ENCODE data around the gene SLC25A10.
A peak's percentile ranks its signal among the peaks of the same experiment; 100 is the strongest.

Gene SLC25A10

DNA sequence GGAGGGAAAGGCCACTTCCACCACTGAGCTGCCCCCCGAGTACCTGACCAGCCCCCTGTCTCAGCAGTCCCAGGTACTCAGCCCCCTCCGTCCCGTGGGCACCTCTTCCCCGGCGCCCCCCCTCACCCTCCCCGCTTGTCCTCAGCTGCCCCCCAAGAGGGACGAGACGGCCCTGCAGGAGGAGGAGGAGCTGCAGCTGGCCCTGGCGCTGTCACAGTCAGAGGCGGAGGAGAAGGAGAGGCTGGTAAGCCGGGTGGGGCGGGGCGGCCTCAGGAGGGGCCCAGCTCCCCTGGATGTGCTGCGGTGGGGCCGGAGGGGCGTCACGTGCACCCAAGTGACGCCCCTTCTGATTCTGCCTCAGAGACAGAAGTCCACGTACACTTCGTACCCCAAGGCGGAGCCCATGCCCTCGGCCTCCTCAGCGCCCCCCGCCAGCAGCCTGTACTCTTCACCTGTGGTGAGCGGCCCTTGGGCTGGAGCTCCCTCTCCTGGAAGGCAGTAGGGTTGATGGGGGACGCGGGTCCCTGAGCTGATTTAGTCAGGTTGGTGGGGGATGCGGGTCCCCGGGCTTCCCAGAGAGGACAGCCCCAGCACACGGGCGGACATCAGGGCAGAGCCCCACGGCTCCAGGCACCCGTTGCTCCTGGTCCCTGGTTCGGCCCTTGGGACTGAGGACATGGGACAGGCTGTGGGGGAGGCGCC is 18.4 kb upstream of the SLC25A10 start:
- no peak overlapping the region for H3K9ac ChIP-seq (ENCODE audit: low read depth, low read length)
- no peaks in the 10 kb centered on the region for H3K4me1 ChIP-seq (ENCODE audit: insufficient read depth, low read length)
- H3K9me3 ChIP-seq (ENCODE audit: control insufficient read depth, insufficient read depth, low read length): no peaks in the 10 kb centered on the region
- H3K36me3 ChIP-seq (ENCODE audit: insufficient read depth, low read length): peaks cover 18% of the 10 kb centered on the region

DNA sequence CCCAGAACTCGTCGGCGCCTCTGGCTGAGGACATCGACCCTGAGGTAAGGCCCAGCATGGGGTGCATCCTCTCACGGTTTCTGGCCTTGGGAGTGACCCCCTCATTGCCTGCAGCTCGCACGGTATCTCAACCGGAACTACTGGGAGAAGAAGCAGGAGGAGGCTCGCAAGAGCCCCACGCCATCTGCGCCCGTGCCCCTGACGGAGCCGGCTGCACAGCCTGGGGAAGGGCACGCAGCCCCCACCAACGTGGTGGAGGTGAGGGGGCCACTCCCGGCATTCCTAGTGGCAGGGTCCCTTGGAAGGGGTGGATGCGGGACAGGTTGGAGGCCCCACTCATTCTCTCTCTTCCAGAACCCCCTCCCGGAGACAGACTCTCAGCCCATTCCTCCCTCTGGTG is 17.3 kb upstream of the SLC25A10 start:
- no peak overlapping the region for H3K9ac ChIP-seq (ENCODE audit: low read depth, low read length)
- H3K36me3 ChIP-seq (ENCODE audit: insufficient read depth, low read length): peaks cover 18% of the 10 kb centered on the region
- no peaks in the 10 kb centered on the region for H3K4me1 ChIP-seq (ENCODE audit: insufficient read depth, low read length)
- H3K9me3 ChIP-seq (ENCODE audit: control insufficient read depth, insufficient read depth, low read length): no peaks in the 10 kb centered on the region

- H3K9me3 ChIP-seq (ENCODE audit: control insufficient read depth, insufficient read depth, low read length): no peaks in the 10 kb centered on the region
- no peaks in the 10 kb centered on the region for H3K4me1 ChIP-seq (ENCODE audit: insufficient read depth, low read length)
- H3K36me3 ChIP-seq (ENCODE audit: insufficient read depth, low read length): peaks cover 18% of the 10 kb centered on the region
- H3K9ac ChIP-seq (ENCODE audit: low read depth, low read length): no peak overlapping the region
These were observed 16.9 kb upstream of the SLC25A10 start for GRCh38 chr17:81695211-81695610.

- Histone ChIP-seq H3K9me3 (ENCODE audit: control insufficient read depth, insufficient read depth, low read length) (no peaks in the 10 kb centered on the region), H3K4me1 (ENCODE audit: insufficient read depth, low read length) (no peaks in the 10 kb centered on the region), H3K36me3 (ENCODE audit: insufficient read depth, low read length) (peaks cover 18% of the 10 kb centered on the region), H3K9ac (ENCODE audit: low read depth, low read length) (no peak overlapping the region)
These were observed 16.3 kb upstream of the SLC25A10 start for GRCh38 chr17:81695801-81696200.

GRCh38 chr17:81696218-81696941 is 15.7 kb upstream of the SLC25A10 start:
- H3K9ac ChIP-seq (ENCODE audit: low read depth, low read length): no peak overlapping the region
- peaks cover 20% of the 10 kb centered on the region for H3K36me3 ChIP-seq (ENCODE audit: insufficient read depth, low read length)
- H3K4me1 ChIP-seq (ENCODE audit: insufficient read depth, low read length): no peaks in the 10 kb centered on the region
- no peaks in the 10 kb centered on the region for H3K9me3 ChIP-seq (ENCODE audit: control insufficient read depth, insufficient read depth, low read length)

DNA sequence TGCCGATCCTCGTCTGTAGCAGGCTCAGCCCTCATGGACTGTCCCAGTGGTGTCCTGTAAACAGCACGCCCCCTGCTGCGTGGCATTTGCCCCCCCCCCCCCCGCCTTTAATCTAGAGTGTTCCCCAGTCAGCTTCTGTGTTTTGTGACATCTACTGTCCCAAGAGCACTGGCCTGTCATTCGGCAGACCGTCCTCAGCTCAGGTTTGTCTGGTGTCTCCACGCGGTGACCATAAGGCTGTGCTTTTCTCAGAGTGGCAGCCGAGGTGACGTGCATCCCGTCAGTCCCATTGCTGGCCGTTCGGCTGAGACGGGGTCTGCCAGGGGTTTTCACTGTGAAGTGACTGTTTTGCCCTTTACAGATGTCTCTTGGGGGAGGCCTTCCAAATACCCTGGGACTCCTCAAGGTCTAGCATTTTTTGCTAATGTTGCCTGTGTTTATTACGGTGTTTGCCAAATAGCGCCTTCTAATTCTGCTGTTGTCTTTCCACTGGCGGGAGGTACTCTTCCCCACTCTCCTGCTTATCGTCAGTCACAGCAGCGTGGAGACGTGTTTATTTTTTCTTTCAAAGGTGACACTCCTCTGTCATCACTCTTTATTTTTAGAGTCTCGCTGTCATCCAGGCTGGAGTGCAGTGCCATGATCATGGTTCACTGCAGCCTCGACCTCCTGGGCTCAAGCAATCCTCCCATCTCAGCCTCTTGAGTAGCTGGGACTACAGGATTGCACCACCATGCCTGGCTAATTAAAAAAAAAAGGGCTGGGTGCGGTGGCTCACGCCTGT is 14.6 kb upstream of the SLC25A10 start:
- peaks cover 22% of the 10 kb centered on the region for H3K36me3 ChIP-seq (ENCODE audit: insufficient read depth, low read length)
- H3K4me1 ChIP-seq (ENCODE audit: insufficient read depth, low read length): no peaks in the 10 kb centered on the region
- H3K9me3 ChIP-seq (ENCODE audit: control insufficient read depth, insufficient read depth, low read length): no peaks in the 10 kb centered on the region
- H3K9ac ChIP-seq (ENCODE audit: low read depth, low read length): no peak overlapping the region

DNA sequence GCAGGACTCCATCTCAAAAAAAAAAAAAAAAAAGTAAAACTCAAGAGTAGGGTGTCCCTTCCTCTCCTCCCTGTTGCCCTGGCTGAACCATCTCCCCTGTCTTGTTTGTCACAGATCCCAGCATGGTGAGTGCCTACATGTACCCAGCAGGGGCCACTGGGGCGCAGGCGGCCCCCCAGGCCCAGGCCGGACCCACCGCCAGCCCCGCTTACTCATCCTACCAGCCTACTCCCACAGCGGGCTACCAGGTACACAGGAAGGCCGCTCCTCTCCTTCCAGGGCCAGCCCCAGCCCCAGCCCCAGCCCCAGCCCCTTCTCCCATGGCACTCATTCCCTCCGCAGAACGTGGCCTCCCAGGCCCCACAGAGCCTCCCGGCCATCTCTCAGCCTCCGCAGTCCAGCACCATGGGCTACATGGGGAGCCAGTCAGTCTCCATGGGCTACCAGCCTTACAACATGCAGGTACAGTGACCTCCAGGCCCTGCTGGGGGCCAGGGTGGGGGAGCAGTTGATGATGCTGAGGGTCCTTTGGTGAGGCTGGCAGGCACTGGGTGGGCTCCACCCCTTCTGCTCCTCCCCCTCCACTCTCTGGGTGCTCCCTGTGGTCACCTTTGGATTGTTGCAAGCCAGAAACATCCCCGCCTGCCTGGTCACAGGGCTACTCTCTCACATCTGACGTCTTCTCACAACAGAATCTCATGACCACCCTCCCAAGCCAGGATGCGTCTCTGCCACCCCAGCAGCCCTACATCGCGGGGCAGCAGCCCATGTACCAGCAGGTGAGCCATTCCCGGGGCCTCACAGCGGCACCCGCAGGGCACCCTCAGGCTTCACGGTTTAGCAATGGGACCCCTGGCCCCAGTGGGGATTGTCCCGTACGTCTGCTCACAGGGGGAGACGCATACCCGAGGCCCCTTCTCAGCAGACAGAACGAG is 11.5 kb upstream of the SLC25A10 start:
- Histone ChIP-seq H3K9me3 (ENCODE audit: control insufficient read depth, insufficient read depth, low read length) (no peaks in the 10 kb centered on the region), H3K4me1 (ENCODE audit: insufficient read depth, low read length) (peaks cover 7% of the 10 kb centered on the region; the same call in 1 of the 2 replicates), H3K36me3 (ENCODE audit: insufficient read depth, low read length) (peaks cover 28% of the 10 kb centered on the region), H3K9ac (ENCODE audit: low read depth, low read length) (no peak overlapping the region)

GRCh38 chr17:81701288-81702071 is 10.6 kb upstream of the SLC25A10 start:
- Histone ChIP-seq H3K36me3 (ENCODE audit: insufficient read depth, low read length) (peaks cover 28% of the 10 kb centered on the region), H3K9me3 (ENCODE audit: control insufficient read depth, insufficient read depth, low read length) (no peaks in the 10 kb centered on the region), H3K4me1 (ENCODE audit: insufficient read depth, low read length) (peaks cover 7% of the 10 kb centered on the region; the same call in 1 of the 2 replicates), H3K9ac (ENCODE audit: low read depth, low read length) (peak overlapping the region; percentile 90; the same call in 1 of the 2 replicates)

DNA sequence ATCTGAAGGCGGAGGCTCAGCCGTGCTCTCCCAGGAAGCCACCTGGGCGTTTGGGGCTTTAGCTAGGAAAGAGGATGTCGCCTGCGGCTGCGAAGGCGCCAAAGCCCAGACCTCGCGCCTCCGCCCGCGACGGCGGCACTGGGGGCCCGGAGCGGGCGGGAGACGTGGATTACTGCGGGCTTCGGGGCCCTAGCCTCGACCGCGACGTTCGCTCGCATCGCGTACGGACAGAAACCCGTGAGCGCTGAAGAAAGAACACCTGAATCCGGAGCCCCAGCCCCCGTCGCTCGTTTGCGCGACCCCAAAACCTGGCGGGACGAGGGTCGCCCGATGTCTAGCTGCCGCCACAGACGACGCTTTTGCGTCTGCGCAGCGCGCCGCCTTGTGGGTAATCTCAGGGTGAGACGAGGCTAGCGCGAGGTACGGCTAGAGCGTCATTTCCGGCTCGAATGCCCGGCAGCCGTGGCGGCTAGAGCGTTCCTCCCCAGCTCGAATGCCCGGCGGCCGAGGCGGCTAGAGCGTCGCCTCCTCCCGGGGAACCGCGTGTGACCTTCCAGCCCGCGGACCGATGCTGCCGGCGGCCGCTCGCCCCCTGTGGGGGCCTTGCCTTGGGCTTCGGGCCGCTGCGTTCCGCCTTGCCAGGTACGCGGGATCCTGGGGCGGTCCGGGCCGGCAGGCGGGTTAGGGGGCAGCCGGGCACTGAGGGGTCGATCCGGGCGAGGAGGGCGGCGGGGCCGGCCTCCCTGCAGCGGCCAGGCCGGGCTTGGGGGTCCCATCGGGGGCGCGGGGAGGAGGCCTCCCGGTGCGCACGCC is 8.9 kb upstream of the SLC25A10 start, which contains the start of gene MRPL12:
Gene MRPL12, plus strand, starts transcription at position 434 of the 813 bp plus-strand sequence. Its CDS starts 135 bp downstream, at position 569.
- no peaks in the 10 kb centered on the region for H3K9me3 ChIP-seq (ENCODE audit: control insufficient read depth, insufficient read depth, low read length)
- H3K36me3 ChIP-seq (ENCODE audit: insufficient read depth, low read length): peaks cover 26% of the 10 kb centered on the region
- H3K9ac ChIP-seq (ENCODE audit: low read depth, low read length): peak within 1 kb of the TSS; percentile 90
- peaks cover 7% of the 10 kb centered on the region; the same call in 1 of the 2 replicates for H3K4me1 ChIP-seq (ENCODE audit: insufficient read depth, low read length)

DNA sequence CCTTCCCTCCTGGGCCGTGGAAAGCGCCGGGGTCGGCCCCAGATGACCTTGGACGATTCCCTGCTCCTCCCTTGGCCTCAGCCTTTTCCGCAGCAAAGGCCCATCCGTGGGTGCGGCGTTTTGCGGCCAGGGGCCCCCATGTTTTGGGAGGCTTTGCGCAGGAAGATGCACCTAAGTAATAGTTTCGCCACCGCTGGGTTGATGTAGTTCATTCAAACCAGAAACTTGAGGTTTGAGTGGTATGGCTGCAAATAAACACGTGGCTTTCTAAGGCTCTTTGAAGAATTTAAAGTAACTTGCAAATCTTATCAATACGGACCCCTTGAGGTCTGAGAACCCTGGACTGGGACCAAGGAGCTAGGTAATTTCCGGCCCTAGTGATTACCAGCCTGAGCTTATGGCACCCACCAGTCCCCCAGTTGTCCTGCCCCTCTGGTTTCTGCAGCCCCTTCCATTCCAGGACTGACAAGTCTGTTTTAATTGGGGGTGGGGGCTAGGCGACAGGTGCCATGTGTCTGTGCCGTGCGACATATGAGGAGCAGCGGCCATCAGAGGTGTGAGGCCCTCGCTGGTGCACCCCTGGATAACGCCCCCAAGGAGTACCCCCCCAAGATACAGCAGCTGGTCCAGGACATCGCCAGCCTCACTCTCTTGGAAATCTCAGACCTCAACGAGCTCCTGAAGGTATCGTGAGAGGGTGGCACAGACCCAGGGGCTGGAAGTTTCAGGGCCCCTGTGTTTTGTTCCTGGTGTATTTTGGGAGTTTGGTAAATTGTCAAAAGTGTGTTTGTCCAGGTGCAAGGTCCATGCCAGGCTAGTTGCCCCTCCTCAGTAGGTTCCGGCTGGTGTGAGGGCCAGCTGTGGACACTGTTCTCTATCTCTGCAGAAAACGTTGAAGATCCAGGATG is 8.1 kb upstream of the SLC25A10 start:
- peak overlapping the region; percentile 90 for H3K9ac ChIP-seq (ENCODE audit: low read depth, low read length)
- H3K9me3 ChIP-seq (ENCODE audit: control insufficient read depth, insufficient read depth, low read length): no peaks in the 10 kb centered on the region
- peaks cover 21% of the 10 kb centered on the region for H3K36me3 ChIP-seq (ENCODE audit: insufficient read depth, low read length)
- peaks cover 7% of the 10 kb centered on the region; the same call in 1 of the 2 replicates for H3K4me1 ChIP-seq (ENCODE audit: insufficient read depth, low read length)

- Histone ChIP-seq H3K4me1 (ENCODE audit: insufficient read depth, low read length) (peaks cover 13% of the 10 kb centered on the region; the same call in 1 of the 2 replicates), H3K9me3 (ENCODE audit: control insufficient read depth, insufficient read depth, low read length) (no peaks in the 10 kb centered on the region), H3K36me3 (ENCODE audit: insufficient read depth, low read length) (peaks cover 20% of the 10 kb centered on the region), H3K9ac (ENCODE audit: low read depth, low read length) (no peak overlapping the region)
These were observed 6.4 kb upstream of the SLC25A10 start for GRCh38 chr17:81705518-81706231.
